Measurements from ENCODE around the gene TMEM271.
"Not testable (repeated sequence)": the region's sequence is repeated elsewhere in the genome, so short reads cannot be mapped to it uniquely, and the experiment has no call there.

The TMEM271 gene

DNA sequence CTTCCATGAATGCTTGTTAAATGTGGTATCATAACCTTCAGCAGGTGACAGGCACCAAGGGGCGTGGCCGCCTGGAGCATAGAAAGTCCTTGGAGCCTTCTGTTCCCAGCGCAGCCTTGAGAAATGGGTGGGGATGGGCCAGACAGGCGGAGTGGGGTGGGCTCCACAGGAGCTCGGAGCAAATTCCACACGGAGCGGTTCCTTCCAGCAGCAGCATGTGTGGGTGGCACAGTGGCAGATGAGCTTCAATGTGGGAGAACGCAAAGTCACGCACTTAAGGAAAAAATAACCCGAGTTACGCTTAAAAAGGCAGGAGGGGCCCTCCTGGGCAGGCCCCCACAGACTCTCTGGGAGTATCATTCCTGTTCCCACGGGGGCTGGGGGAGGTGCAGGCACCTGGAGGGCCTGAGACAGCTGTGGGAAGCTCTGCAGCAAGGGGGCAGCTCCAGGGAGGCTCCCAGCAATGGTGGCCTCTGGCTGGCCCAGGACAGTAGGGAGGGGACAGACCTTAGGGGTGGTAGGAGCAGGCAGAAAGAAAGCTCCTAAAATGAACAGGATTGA is 15.3 kb downstream of the TMEM271 start:
- no peak for DNase-seq

DNA sequence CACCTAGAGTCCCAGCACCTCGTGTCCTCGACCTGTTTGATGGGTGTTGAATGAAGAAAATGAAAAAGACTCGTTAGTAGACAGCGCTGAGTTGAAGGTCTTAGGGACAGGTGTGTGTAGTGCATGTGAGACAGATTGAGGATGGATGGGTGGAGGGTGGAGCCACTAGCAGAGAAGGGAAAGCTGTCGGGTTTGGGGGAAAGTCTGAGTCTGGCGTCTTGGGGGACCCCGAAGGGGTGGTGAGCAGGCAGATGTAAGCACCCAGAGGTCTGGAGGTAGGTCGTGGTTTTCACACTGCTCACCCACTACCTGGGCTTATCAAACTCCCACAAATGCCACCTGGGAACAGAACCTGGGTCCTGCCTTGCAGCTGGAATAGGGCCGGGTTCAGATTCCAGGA is 16.0 kb downstream of the TMEM271 start:
- DNase-seq: no peak

DNA sequence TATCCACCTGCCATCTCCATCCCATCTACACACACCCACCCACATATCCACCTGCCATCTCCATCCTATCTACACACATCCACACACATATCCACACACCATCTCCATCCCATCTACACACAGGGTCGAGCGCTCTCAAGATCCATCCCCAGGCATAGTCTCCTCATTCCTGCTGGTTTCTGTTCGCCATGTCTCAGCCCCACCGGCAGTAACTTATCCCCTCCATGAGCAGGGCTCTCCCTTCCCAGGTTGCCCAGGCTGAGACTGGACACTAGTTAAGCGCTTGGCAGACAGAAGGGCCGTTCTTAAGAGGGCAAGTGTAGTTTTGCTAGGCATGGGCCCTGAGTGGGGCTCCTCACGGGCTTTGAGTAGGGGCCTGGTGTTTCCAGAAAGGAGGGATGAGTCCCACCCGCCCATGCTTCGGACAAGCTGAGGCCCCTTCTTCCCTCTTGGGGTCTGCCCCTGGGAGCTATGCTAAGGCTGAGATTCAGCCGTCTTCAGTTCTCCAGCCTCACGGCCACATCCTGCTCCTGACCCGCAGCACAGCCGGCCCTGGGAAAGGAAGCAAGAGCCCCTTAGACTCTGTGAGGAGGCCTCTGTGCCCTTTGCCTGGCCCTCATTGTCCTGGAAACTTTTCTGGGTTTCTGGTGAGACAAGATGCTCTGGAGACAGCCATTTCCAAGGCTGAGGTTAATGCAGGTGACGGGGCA is 20.4 kb downstream of the TMEM271 start:
- no peak for DNase-seq

DNA sequence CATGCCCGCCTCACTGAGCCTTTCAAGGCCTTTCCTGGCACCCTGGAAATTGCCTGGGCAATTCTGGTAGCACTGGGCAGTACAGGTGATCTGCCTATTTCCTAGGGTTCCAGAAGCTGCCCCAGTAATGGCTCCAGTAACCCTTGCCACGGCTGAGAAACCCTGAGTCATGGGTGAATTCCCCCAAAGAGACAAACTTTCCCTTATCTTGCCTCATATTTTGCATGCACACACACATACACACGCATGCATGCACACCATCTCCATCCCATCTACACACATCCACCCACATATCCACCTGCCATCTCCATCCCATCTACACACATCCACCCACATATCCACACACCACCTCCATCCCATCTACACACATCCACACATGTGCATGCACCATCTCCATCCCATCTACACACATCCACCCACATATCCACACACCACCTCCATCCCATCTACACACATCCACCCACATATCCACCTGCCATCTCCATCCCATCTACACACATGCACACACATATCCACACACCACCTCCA is 21.2 kb downstream of the TMEM271 start:
- not testable (repeated sequence) for DNase-seq

DNA sequence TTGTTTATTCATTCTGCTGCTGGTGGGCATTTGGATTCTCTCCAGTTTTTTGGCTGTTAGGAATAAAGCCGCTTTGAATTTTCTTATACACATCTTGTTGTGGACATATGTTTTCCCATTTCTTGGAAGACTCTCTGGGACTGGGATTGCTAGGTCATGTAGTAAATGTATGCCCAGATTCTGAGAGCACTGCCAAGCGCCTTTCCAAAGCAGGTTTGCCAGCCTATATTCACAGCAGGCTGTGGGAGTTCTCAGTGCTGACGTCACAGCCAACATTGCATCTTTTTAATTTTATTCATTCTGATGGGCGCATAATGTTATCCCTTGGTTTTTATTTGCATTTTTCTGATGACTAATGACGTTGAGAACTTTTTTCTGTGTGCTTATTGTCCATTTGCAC is 24.1 kb downstream of the TMEM271 start:
- no peak for DNase-seq

DNA sequence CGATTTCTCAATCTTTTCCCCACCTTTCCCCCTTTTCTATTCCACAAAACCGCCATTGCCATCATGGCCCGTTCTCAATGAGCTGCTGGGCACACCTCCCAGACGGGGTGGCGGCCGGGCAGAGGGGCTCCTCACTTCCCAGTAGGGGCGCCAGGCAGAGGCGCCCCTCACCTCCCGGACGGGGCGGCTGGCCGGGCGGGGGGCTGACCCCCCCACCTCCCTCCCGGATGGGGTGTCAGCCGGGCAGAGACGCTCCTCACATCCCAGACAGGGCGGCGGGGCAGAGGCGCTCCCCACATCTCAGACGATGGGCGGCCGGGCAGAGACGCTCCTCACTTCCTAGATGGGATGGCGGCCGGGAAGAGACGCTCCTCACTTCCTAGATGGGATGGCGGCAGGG is 25.8 kb downstream of the TMEM271 start:
- DNase-seq: not testable (repeated sequence)

DNA sequence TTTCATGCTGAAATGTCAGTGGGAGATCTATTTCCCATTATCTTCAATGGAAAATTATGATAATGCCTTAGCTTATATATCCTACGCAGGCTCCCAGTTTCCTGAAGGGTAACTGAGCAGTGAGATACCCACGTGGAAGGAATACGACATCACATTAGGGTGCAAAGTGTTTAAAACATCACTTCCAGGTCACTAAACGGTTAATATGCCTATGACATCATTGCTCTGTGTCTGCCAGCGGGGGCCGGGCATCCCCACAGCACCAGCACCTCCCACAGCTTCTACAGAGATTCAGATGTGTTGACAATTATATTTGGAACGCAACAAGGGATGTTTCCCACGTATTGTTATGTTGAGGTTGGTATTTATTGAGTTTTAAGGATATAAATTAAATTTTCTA is 27.1 kb downstream of the TMEM271 start:
- DNase-seq: no peak

DNA sequence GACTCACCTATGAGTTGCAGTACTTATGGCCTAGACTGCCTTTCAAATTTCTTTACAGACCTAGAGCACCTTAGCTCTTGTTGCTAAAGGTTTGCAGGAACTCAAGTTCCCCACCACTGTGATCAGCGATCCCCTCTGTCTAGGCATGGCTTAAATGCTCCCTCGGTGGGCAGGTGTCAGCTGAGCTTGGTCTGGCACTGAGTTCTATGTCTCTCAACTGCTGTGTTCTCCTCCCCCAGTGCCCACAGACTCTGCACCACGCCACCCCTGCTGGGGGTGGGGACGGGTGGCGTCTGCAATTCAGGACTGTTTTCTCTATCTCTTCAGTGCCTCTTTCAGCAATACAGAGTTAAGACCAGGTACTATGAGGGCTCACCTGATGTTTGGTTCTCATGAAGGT is 30.5 kb downstream of the TMEM271 start:
- no peak for DNase-seq

DNA sequence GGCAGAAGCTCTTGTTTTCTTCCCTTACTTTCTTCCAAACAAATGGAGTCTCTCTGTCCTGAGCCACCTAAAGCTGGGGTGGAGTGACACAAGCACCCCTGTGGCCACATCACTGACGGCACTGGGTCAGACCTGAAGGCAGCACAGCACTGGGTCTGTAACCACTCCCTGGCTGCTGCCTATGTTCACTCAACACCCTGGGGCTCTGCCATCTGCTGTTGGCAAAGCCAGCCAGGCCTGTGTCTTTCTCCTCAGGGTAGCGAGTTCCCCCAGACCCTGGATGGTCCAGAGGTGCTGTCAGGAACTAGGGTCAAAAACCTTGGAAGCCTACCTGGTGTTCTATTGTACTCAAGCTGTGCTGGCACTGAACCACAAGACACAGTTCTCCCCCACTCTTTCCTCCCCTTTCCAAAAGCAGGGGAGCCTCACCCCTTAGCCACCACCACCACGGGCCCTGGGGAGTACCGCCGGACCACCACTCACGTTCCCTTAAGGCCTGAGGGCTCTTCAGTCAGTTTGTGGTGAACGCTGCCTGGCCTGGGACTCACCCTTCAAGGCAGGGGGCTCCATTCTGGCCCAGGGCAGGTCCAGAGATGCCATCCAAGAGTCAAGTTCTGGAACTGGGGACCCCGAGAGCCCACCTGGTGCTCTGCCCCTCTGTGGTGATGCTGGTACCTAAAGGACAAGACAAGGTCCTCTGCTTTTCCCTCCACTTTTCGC is 31.5 kb downstream of the TMEM271 start:
- no peak for DNase-seq

DNA sequence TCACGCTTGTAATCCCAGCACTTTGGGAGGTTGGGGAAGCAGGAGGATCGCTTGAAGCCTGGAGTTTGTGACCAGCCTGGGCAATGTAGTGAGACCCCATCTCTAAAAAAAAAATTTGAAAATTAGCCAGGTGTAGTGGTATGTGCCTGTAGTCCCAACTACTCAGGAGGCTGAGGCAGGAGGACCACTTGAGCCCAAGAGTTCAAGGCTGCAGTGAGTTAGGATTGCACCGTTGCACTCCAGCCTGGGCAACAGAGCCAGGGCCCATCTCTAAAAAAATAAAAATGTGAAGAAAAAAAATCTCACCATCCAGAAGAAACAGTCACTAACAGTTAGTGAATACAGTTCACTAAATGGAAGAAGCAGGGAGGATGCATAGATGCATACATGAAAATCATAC is 34.8 kb downstream of the TMEM271 start:
- no peak for DNase-seq

DNA sequence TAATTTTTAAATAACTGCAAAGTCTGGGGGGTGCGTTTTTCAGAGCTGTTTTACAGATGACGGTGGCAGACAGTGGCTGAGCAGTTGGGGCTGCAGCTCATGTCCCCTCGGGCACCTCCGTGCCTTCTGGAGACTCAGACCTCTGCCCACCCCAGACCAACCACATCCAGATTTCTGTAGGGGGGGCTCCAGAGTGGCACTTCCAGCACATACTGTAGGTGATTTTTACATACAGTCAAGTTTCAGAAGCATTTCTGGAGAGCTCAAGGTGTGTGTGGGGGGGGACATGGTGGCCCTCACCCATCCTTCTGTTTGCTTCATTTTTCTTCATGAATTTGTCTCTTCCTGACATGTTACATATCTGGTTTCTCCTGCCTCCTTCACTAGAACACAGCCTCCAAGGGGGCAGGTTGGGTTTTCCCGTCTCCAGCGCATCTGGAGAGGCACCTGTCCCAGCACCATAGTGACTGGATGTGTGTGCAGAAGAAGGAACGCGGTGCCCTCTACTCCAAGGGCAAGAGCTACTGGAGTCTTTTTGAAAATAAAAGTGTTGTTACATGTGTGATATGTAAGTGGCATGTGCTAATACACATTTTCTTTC is 37.5 kb downstream of the TMEM271 start:
- DNase-seq: no peak

DNA sequence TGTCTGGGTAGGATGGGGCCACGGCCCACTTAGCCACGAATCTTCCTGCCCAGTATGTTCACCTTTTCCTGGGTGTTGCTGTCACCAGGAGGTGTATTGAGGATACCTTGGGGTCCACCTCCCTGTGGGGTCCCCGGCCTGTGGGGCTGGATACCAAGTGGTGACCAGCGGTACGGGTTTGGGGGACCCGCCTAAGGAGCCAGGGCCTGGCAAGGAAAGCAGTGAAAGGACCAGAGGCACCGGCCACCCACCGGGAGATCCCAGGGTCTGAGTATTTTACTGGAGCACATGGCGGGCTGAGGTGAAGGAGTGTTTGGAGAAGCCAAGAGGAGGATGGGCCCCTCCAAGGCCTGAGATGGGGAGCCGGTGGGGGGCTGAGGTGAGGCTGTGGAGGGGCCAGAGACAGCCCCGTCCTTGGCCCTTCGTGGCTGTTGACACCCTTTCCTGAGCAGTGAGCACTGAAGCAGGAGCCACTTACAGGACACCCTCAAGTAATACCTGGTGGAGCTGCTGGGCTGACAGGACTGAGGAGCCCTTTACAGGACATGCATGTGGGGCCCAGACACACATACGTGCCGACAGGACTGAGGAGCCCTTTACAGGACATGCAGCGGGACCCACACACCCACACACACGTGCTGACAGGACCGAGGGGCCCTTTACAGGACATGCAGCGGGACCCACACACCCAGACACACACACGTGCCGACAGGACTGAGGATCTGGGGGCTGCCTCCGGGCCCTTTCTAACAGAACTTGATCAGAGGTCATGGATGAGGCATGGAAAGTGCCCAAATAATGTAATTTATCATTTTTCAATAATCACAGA is 38.4 kb downstream of the TMEM271 start:
- no peak for DNase-seq

DNA sequence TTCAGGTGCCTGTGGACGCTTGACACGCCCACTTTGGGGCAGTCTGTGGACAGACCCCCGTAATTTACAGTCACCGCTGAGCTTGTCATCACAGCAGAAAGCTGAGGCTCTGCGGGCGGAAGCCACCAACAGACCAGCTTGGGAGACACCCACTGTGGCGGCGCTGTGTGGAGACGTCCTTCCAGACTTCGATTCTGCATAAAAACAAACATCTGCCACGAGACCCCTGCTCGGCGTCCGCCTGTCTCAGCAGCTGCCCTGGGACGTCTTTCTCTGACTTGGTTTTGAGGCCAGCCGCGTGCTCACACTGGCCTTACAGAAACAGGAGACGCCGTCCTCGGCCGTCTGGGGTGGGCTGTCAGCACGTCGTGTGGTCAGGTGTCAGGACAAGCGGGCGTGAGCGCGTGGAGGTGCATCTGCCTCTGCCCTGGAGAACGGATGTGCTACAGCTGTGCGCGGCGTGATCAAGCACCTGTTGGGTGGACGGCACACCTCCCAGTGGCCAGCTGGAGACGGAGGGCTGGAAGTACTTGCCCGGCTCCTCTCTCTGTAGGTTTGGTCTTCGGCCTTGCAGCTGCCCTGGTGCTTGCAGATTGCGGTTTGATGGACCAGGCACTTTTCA is 39.6 kb downstream of the TMEM271 start:
- DNase-seq: no peak

DNA sequence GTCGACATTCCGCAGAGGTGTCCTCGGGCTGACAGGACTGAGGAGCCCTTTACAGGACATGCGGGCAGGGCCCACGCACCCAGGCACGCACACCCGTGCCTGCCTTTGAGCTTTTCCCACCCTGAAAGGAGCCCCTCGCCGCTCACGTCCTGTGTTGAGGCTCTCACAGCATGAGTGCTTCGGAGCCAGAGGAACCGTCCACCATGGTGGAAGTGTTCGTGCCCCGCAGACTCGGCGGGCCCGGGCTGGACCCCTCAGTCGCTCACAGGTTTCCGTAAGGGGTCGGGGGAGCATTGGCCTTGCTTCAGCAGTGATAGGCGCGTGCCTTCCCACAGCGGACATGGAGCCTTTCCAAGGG is 40.2 kb downstream of the TMEM271 start:
- no peak for DNase-seq

DNA sequence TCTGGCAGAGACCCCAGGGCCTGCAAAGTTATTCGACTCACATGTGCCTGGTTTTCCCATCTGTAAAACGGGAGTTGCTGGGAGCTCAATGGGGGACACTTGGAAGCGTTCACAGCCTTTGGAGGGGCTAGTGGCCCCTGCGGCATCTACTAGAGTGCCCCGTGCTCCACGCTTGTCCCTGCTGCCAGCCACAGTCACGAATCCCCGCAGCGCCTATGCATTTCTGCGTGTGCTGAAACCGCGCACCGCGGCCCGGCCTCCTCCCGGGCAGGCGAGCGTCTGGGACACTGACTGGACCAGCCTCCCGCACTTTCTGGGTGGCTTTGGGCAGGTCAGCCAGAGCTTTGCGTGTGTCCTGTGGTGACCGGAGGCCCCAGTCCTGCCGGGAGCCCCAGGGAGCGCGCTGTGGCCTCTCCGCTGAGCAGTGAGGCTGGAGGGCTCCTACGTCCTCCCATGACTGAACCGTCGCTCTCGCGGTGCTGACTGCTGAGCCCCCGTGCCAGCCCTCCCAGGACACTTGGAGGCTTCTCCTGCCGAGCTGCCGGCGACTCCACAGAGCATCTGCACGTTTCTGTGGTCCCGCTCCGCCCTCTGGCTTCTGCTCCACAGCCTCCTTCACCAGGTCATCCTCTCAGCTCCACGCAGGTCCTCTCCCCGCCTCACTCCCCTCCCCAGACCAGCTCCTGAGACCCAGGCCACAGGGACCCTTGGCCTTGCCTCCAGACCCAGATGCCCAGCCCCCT is 40.7 kb downstream of the TMEM271 start:
- DNase-seq: no peak

DNA sequence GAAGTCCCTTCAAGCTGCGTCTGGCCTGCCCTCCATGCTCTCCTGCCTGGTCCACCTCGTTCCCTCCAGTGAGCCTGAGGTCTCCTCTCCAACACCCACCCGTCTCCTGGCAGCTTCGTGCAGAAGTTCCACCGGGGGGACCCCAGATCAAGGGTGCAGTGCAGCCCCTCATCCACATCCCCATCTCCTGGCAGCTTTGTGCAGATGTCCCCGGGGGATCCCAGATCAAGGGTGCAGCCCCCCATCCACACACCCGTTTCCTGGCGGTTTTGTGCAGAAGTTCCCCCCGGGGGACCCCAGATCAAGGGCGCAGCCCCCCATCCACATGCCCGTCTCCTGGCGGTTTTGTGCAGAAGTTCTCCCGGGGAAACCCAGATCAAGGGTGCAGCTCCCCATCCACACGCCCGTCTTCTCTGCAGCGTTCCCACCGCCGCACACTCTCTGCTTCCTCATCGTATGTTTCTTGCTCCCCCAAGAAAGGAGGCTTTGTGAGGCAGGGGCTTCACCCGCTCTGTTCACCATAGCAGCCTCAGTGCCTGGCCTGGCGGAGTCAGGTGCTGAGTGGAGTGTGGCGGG is 41.4 kb downstream of the TMEM271 start:
- no peak for DNase-seq

DNA sequence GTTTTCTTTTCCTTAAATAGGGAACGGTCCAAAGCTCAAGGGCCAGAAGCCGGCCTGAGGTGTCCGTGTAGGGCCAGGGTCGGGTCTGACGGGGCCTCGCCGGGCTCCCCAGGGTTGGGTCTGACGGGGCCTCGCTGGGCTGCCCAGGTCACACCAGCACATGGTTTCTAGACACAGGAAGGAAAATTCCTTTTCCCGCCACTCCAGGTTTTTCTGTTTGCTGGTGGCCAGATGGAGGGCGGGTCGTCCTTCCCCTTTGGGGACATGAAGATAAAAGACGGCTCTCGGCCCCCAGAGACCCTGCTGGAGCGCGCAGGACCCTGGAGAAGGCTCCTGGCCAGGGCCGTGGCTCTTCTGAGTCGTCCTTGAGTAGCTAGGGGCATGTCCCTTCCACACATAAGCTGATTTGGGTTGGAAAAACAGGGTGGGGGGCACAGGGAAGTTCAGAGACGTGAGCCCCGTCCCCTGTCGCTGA is 42.0 kb downstream of the TMEM271 start:
- DNase-seq: no peak

DNA sequence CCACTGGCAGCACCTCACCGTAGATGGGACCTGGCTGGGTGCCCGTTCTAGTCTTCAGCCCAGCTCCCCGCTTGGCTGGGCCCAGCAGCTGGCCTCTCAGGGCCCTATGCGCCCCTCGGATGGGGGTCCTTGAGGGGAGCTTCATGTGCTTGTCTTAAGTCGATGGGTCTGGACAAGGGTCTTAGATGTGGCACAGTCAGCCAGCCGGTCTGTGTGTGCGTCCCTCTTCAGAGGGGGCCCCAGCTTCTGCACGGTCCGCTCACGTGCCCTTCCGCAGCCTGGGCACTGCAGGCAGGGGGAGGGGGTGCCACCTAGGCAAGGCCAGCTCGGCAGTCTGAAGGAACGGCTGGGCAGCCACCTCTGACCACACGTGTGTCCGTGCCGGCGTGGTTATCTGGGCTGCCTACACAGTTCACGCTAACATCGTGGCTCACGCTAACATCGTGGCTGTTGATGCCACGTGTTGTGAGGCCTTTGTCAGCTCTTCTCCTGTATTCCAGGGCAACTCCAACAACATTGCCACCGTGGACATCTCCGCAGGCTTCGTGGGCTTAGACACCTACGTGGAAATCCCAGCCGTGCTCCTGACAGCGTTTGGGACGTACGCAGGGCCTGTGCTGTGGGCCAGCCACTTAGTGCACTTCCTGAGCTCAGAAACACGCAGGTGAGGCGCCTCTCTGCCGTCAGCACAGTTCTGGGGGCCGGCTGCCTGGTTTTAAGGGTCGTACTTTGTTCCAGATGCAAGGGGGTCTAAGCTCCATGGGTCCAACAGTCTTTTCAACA is 42.6 kb downstream of the TMEM271 start:
- no peak for DNase-seq

DNA sequence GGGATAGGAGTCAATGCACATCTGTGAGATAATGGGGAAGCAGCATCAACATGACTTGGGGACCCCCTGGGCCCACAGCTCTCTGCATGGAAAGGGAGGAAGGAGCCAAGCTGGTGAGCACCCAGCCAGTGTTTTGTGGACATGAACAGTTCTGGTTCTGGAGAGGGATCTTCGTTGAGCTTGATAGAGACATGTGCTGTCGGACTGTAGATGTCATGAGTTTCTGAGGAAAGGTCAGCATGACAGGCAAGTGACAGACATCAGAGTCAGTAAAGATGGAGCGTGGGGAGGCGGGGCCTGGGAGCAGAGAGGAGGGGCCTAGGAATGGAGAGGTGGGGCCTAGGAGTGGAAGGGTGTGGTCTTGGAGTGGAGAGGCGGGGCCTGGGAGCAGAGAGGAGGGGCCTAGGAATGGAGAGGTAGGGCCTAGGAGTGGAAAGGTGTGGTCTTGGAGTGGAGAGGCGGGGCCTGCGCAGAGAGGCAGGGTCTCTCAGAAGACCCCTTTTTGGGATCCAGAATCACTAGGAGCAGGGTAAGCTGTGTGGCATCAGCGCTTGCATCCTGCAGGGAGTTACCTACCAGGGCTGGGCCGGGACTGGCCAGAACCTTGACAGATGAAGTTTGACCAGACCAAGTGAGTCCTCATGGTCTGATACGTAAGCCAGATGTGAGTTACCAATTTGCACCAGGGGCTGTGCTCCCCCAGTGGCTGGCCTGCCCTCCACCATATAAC is 43.3 kb downstream of the TMEM271 start:
- no peak for DNase-seq
